CD4-positive, alpha-beta T cell treated with Interferon alpha-2 for 1 hour (primary cell): ENCODE results near the gene NGDN.
"Not testable (repeated sequence)": the region's sequence is repeated elsewhere in the genome, so short reads cannot be mapped to it uniquely, and the experiment has no call there.

Source experiments
- DNase-seq, 2 donors: peaks; one replicate each; pipeline ENCODE4 v3.0.0-alpha.2; 2020 to 2022

The NGDN gene

GRCh38 chr14:23469127-23469905 is at the start of gene NGDN:
Gene NGDN, plus strand, starts transcription at chr14:23469703. Its CDS starts 13 bp downstream, at chr14:23469716.
- peak; percentile 97 to 99 for DNase-seq

- no peak for DNase-seq
Measured at GRCh38 chr14:23421594-23421993, 47.9 kb upstream of the NGDN start.

GRCh38 chr14:23423657-23424056 is 45.8 kb upstream of the NGDN start:
- no peak for DNase-seq

- no peak for DNase-seq
Measured at GRCh38 chr14:23425169-23425568, 44.3 kb upstream of the NGDN start.

- not testable (repeated sequence) for DNase-seq
Measured at GRCh38 chr14:23425798-23426197, 43.7 kb upstream of the NGDN start.

GRCh38 chr14:23428686-23429495 is 40.6 kb upstream of the NGDN start:
- no peak for DNase-seq

GRCh38 chr14:23430016-23430722 is 39.3 kb upstream of the NGDN start:
- DNase-seq, result no peak

GRCh38 chr14:23430723-23431085 is 38.8 kb upstream of the NGDN start:
- DNase-seq, result no peak

GRCh38 chr14:23431486-23431885 is 38.0 kb upstream of the NGDN start:
- DNase-seq, result no peak

- no peak for DNase-seq
Measured at GRCh38 chr14:23432102-23432925, 37.2 kb upstream of the NGDN start.

GRCh38 chr14:23432946-23433345 is 36.6 kb upstream of the NGDN start:
- no peak for DNase-seq

- DNase-seq, result no peak
Measured at GRCh38 chr14:23433457-23433856, 36.0 kb upstream of the NGDN start.

- no peak for DNase-seq
Measured at GRCh38 chr14:23434488-23435222, 34.8 kb upstream of the NGDN start.

- DNase-seq, result no peak
Measured at GRCh38 chr14:23435543-23436326, 33.8 kb upstream of the NGDN start, which contains the start of gene MYH7. Gene MYH7, minus strand, starts transcription at chr14:23435660. Its CDS starts 1,928 bp downstream, at chr14:23433732.

- DNase-seq, result no peak
Measured at GRCh38 chr14:23436327-23437132, 33.0 kb upstream of the NGDN start.

GRCh38 chr14:23437133-23438100 is 32.1 kb upstream of the NGDN start:
- DNase-seq, result no peak

GRCh38 chr14:23438101-23438971 is 31.2 kb upstream of the NGDN start:
- DNase-seq, result no peak
